Activated CD4-positive, alpha-beta T cell treated with anti-CD3 and anti-CD28 coated beads, Interleukin-2, amount 10 ng/mL, durations not matched to agents 7 days and 5 days (primary cell): Measurements from ENCODE around the gene ZSCAN2. TPM values are rescaled to one million over a fixed set of nuclear protein-coding genes. Genes with fewer than 3 reads are reported as not detected.
"Not testable (repeated sequence)": the region's sequence is repeated elsewhere in the genome, so short reads cannot be mapped to it uniquely, and the experiment has no call there.

ENCODE experiments used
- CTCF ChIA-PET: fragments of 350-600 bp; sonication (Branson Sonifier 250); formaldehyde crosslinking; loops from one replicate; lab custom pipeline; 2021; ENCODE audit warnings: antibody characterized with exemption; lab: Charles Lee
- POLR2A ChIA-PET: fragments of 350-600 bp; sonication (Branson Sonifier 250); formaldehyde crosslinking; loops from one replicate; lab custom pipeline; 2021; ENCODE audit warnings: antibody characterized with exemption; lab: Charles Lee
- DNase-seq: peaks from one replicate; pipeline ENCODE4 v3.0.0-alpha.2; 2020
- H3K27ac Mint-ChIP-seq: one replicate; pipeline ENCODE4 v1.8.0; 2021; ENCODE audit warnings: mild to moderate bottlenecking, moderate library complexity, mixed read lengths
- H3K27me3 Mint-ChIP-seq: one replicate; pipeline ENCODE4 v1.8.0; 2021; ENCODE audit warnings: mixed read lengths
- H3K36me3 Mint-ChIP-seq: one replicate; pipeline ENCODE4 v1.8.0; 2021; ENCODE audit warnings: low read depth, mixed read lengths
- H3K4me1 Mint-ChIP-seq: one replicate; pipeline ENCODE4 v1.8.0; 2021; ENCODE audit warnings: mixed read lengths
- H3K4me3 Mint-ChIP-seq: one replicate; pipeline ENCODE4 v1.8.0; 2021; ENCODE audit warnings: mild to moderate bottlenecking, moderate library complexity, mixed read lengths
- H3K9me3 Mint-ChIP-seq: one replicate; pipeline ENCODE4 v1.8.0; 2021; ENCODE audit warnings: mixed read lengths
- total RNA-seq, 2 experiments: library from RNA; stranded (reverse); gene quantifications; one replicate each; pipeline ENCODE4 v1.2.3, GENCODE V29; 2021

ZSCAN2 gene
- total RNA-seq, result 1 to 10 TPM; 6.3 to 6.6 TPM

DNA sequence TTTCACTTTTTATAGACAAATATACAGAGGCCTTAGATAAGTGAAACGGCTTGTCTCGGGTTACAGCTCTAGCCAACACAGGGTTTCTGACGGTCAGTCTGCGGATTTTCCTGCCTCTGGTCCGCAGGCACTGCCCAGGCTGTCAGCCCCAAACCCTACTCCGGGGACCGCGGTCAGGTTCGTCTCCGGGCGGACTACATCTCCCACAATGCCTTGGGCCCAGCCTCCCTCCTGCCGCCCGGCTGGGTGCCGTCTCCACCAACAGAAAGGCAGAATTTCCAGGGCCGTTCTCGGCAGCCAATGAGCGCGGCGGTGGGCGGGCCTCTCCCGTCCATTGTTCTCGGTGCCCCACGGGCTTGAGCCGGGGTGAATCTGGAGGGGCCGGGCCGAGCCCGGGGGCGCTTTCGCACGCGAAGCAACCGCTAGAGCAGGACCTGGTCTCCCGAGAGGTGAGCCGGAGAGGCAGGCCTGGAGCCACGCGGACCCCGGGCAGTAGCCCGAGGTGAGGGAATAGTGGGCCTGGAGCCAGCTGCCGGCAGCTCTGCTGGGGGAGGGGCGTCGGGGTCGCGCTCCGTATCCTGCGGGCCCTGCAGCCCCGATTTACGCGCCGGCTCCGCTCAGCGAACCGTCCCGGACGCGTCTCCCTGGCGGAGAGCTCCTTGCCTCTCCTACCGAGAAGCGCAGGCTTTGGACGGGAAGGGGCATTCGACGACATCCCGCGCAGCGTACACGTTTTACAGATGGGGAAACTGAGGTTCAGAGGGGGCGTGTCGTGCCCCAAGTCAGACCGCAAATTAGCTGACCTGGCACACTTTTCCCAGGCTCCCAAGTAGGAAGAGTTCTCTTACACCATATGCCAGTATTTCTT, at the start of gene ZSCAN2:
ZSCAN2 (plus strand) TSS at position 323 of the 868 bp plus-strand sequence. CDS start 2,919 bp downstream, outside the sequence.
- Mint-ChIP-seq H3K9me3 (no peaks in the 10 kb centered on the region), H3K4me3 (peak within 1 kb of the TSS; percentile 82), H3K27me3 (no peaks in the 10 kb centered on the region), H3K4me1 (peaks cover 67% of the 10 kb centered on the region), H3K27ac (peak within 1 kb of the TSS; percentile 47), H3K36me3 (peaks cover 11% of the 10 kb centered on the region)
- ChIA-PET CTCF (interaction anchor here (0.6 to 4.0 kb wide), 8 partner anchors 13 to 386 kb away, joined by 3 to 20 read pairs (median 4); no protein-coding TSS in a partner anchor), POLR2A (interaction anchor here (0.6 to 0.9 kb wide), 2 partner anchors 53 to 371 kb away, joined by 3 to 4 read pairs; partner anchors contain the start of gene WDR73)
- peak; percentile 96 for DNase-seq

GRCh38 chr15:84551624-84552023, 49.2 kb upstream of the ZSCAN2 start:
- Mint-ChIP-seq H3K4me1 (peaks cover 28% of the 10 kb centered on the region), H3K36me3 (peaks cover 21% of the 10 kb centered on the region)
- H3K4me3 Mint-ChIP-seq, CTCF ChIA-PET, H3K9me3 Mint-ChIP-seq, DNase-seq, POLR2A ChIA-PET, H3K27ac Mint-ChIP-seq, H3K27me3 Mint-ChIP-seq: not testable (repeated sequence)

DNA sequence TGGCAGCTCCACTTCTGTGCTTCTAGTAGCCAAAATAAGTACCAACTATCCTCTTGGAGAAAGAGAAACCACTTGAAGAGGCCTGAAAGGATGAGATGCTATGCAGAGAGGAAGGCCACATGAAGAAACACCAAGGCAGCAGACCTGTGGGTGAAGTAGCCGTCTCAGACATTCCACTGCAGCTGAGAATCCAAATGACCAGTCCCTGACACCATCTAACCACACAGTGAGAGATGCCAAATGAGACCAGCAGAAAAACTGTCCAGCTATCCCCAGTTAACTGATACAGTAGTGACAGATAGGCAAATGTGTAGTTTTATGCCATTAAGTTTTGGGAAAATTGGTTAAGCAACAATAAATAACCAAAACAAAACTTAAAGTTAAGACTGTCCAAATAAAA, 47.9 kb upstream of the ZSCAN2 start:
- H3K27me3 Mint-ChIP-seq, result no peaks in the 10 kb centered on the region

DNA sequence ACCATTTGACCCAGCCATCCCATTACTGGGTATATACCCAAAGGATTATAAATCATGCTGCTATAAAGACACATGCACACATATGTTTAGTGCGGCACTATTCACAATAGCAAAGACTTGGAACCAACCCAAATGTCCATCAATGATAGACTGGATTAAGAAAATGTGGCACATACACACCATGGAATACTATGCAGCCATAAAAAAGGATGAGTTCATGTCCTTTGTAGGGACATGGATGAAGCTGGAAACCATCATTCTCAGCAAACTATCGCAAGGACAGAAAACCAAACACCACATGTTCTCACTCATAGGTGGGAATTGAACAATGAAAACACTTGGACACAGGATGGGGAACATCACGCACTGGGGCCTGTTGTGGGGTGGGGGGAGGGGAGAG, 44.1 kb upstream of the ZSCAN2 start:
- DNase-seq, POLR2A ChIA-PET, H3K36me3 Mint-ChIP-seq, CTCF ChIA-PET, H3K4me3 Mint-ChIP-seq, H3K27ac Mint-ChIP-seq, H3K4me1 Mint-ChIP-seq, H3K9me3 Mint-ChIP-seq, H3K27me3 Mint-ChIP-seq: not testable (repeated sequence)

More for the DNA sequence above, 47.9 kb upstream of the ZSCAN2 start:
- no peaks in the 10 kb centered on the region for H3K9me3 Mint-ChIP-seq
- DNase-seq, result no peak
- ChIA-PET POLR2A (no interaction called here), CTCF (no interaction called here)
- H3K4me3 Mint-ChIP-seq, result no peak overlapping the region
- no peak overlapping the region for H3K27ac Mint-ChIP-seq
- H3K4me1 Mint-ChIP-seq, result peaks cover 18% of the 10 kb centered on the region
- peaks cover 19% of the 10 kb centered on the region for H3K36me3 Mint-ChIP-seq

DNA sequence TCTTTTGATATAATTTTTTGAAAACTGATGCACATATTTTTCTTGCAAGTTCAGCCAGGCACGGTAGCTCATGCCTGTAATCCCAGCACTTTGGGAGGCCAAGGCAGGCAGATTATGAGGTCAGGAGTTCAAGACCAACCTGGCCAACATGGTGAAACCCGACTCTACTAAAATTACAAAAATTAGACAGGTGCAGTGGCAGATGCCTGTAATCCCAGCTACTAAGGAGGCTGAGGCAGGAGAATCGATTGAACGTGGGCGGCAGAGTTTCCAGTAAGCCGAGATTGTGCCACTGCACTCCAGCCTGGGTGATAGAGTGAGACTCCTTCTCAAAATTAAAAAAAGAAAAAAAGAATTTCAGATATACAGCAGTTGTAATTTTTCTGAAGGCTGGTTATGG, 32.8 kb upstream of the ZSCAN2 start:
- H3K36me3 Mint-ChIP-seq, POLR2A ChIA-PET, H3K27ac Mint-ChIP-seq, DNase-seq, H3K9me3 Mint-ChIP-seq, H3K27me3 Mint-ChIP-seq, CTCF ChIA-PET, H3K4me3 Mint-ChIP-seq: not testable (repeated sequence)
- H3K4me1 Mint-ChIP-seq, result peaks cover 18% of the 10 kb centered on the region

- H3K27ac Mint-ChIP-seq, result peak overlapping the region; percentile 89
- H3K9me3 Mint-ChIP-seq, result no peaks in the 10 kb centered on the region
- no peaks in the 10 kb centered on the region for H3K27me3 Mint-ChIP-seq
- H3K4me3 Mint-ChIP-seq, result peak overlapping the region; percentile 81
- H3K36me3 Mint-ChIP-seq, result peaks cover 4% of the 10 kb centered on the region
- ChIA-PET CTCF (interaction anchor here (0.7 to 3.2 kb wide), 20 partner anchors 10 to 435 kb away, joined by 3 to 25 read pairs (median 4); no protein-coding TSS in a partner anchor), POLR2A (interaction anchor here (0.6 kb wide), 1 partner anchor 21 kb away, joined by 4 read pairs; no protein-coding TSS in a partner anchor)
- peaks cover 18% of the 10 kb centered on the region for H3K4me1 Mint-ChIP-seq
- DNase-seq, result peak; percentile 64
Observed at GRCh38 chr15:84570164-84570735, 30.6 kb upstream of the ZSCAN2 start.

DNA sequence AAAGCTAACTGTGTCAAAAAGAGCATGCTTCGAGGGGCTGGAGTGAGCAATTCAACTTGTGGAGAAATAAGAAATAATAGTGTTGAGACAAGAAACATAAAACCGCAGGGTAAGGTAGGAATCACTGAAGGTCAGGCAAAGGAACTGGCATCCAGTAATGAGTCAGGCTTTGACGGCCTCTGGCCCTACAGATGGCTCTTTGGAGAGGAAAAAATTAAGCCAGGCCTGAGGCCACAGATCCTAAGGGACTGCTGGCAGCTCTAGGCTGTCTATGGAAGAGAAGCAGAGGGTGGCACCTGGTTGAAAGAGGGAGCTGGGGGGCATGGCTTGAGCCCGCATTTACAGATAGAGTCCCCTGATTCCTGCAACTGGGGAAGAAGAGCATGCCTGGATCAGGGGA, 28.6 kb upstream of the ZSCAN2 start:
- H3K36me3 Mint-ChIP-seq, result peaks cover 2% of the 10 kb centered on the region

DNA sequence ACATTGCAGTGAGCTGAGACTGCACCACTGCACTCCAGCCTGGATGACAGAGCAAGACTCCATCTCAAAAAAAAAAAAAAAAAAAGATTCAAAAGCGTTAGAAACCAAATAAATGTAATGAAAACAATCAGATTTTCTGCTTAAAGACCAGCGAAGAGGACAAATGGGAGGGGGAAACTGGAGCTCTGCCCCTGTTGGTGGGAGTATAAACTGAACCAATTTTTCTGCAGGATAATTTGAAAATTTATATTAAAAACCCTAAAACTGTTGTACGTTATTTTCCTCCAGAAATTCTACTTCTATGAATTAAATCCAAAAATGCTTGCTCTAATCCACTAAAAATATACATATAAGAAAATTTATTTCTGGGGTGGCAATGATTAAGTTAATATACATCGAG, 25.3 kb upstream of the ZSCAN2 start:
- Mint-ChIP-seq H3K4me1 (peaks cover 6% of the 10 kb centered on the region), H3K9me3 (no peaks in the 10 kb centered on the region), H3K27me3 (peaks cover 6% of the 10 kb centered on the region), H3K36me3 (no peaks in the 10 kb centered on the region), H3K27ac (no peak overlapping the region), H3K4me3 (no peak overlapping the region)
- CTCF ChIA-PET, result interaction anchor here (0.7 to 1.2 kb wide), 3 partner anchors 9 to 102 kb away, joined by 3 to 5 read pairs (median 4); no protein-coding TSS in a partner anchor
- POLR2A ChIA-PET, result no interaction called here
- DNase-seq, result no peak

More for the DNA sequence above, 28.6 kb upstream of the ZSCAN2 start:
- no peak for DNase-seq
- ChIA-PET CTCF (interaction anchor here (0.6 to 3.2 kb wide), 11 partner anchors 8 to 408 kb away, joined by 3 to 25 read pairs (median 5); partner anchors contain the start of gene SLC28A1), POLR2A (no interaction called here)
- Mint-ChIP-seq H3K9me3 (no peaks in the 10 kb centered on the region), H3K4me3 (no peak overlapping the region), H3K27me3 (peaks cover 5% of the 10 kb centered on the region), H3K27ac (no peak overlapping the region), H3K4me1 (peaks cover 16% of the 10 kb centered on the region)

GRCh38 chr15:84577891-84578290, 22.9 kb upstream of the ZSCAN2 start:
- POLR2A ChIA-PET, DNase-seq, H3K4me1 Mint-ChIP-seq, H3K9me3 Mint-ChIP-seq, H3K27me3 Mint-ChIP-seq, H3K36me3 Mint-ChIP-seq, CTCF ChIA-PET, H3K4me3 Mint-ChIP-seq, H3K27ac Mint-ChIP-seq: not testable (repeated sequence)

DNA sequence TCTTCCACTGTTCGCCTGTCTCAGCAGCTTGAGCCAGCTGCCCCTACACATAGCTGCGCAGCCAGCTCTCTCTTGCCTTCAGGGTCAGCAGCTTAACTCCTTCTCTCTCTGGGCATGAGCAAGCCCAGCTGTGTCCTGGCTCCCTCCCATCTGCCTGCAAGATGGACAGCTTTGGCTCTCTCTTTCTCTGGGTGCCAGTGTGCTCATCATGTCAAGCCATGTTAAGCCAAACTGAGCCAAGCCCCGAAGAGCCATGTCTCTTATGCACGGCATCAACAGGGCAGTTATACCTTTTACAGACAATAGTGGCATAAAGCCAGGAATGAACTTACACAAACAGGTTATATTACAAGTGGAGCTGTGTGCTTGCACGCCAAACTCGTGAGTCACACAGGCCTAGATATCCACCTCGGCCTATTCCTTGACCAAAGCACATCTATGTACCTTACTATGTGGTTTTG, 21.5 kb upstream of the ZSCAN2 start:
- POLR2A ChIA-PET, H3K36me3 Mint-ChIP-seq, H3K27ac Mint-ChIP-seq, H3K9me3 Mint-ChIP-seq, H3K4me1 Mint-ChIP-seq, DNase-seq, H3K4me3 Mint-ChIP-seq: not testable (repeated sequence)
- H3K27me3 Mint-ChIP-seq, result peaks cover 14% of the 10 kb centered on the region
- CTCF ChIA-PET, result interaction anchor here (0.6 to 3.4 kb wide), 2 partner anchors 8 to 16 kb away, joined by 3 to 17 read pairs; no protein-coding TSS in a partner anchor

DNA sequence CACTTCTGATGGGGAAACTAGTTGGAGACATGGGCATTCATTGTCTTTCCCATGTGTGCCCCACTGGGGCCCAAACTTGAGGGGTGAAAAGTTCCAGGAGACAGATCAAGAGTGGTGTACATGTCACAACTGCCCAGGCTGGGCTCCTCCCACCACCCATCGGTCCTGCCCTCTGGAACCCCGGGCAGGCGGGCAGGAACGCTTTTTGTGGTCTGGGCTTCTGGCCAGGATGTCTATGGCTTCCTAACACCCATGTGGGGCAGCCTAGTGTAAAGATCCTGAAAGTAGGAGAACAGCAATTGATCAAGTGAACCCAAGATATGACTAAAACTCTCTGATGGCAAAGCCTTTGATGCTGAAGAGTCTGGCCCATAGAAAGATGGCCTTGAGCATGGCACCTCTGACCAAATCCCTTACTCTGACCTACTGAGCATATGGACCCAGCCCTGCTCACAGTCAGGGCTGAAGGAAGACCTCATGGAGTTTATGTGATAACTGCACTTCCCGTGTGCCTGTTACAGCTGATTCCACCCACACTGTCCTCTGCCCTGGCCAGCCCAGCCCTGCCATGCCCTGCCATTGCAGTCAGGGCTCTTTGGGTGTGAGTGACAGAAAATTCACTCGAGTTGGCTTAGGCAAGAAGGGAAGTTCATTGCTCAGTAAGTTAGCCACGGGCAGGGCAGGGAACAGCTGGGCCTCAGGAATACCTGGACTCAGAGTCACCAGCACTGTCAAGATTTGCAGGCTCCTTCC, 19.0 kb upstream of the ZSCAN2 start:
- H3K36me3 Mint-ChIP-seq, H3K4me1 Mint-ChIP-seq, DNase-seq, H3K4me3 Mint-ChIP-seq, POLR2A ChIA-PET, H3K9me3 Mint-ChIP-seq, H3K27ac Mint-ChIP-seq: not testable (repeated sequence)
- peaks cover 13% of the 10 kb centered on the region for H3K27me3 Mint-ChIP-seq
- CTCF ChIA-PET, result interaction anchor here (3.4 kb wide), 1 partner anchor 11 kb away, joined by 17 read pairs; no protein-coding TSS in a partner anchor

GRCh38 chr15:84582583-84583157, 18.1 kb upstream of the ZSCAN2 start:
- DNase-seq, result no peak

More at GRCh38 chr15:84582583-84583157, 18.1 kb upstream of the ZSCAN2 start:
- H3K36me3 Mint-ChIP-seq, result peaks cover 2% of the 10 kb centered on the region
- POLR2A ChIA-PET, result no interaction called here
- H3K27me3 Mint-ChIP-seq, result peaks cover 13% of the 10 kb centered on the region
- CTCF ChIA-PET, result interaction anchor here (4.6 kb wide), 1 partner anchor 11 kb away, joined by 25 read pairs; no protein-coding TSS in a partner anchor
- peak overlapping the region; percentile 9 for H3K27ac Mint-ChIP-seq
- H3K9me3 Mint-ChIP-seq, result peaks cover 5% of the 10 kb centered on the region
- peaks cover 9% of the 10 kb centered on the region for H3K4me1 Mint-ChIP-seq
- no peak overlapping the region for H3K4me3 Mint-ChIP-seq
